ENCODE data around the gene TPCN2.
A peak's percentile ranks its signal among the peaks of the same experiment; 100 is the strongest.
"Not testable (repeated sequence)": the region's sequence is repeated elsewhere in the genome, so short reads cannot be mapped to it uniquely, and the experiment has no call there.

The TPCN2 gene

GRCh38 chr11:69048694-69049489, at the start of gene TPCN2:
Gene TPCN2 (plus strand): TSS chr11:69048932. CDS start chr11:69048998, 66 bp downstream.
- peak; percentile 96 for DNase-seq

GRCh38 chr11:68999093-68999747, 49.5 kb upstream of the TPCN2 start:
- DNase-seq: no peak

GRCh38 chr11:68999748-69000355, 48.9 kb upstream of the TPCN2 start:
- not testable (repeated sequence) for DNase-seq

- DNase-seq: no peak
Observed at GRCh38 chr11:69000391-69000790, 48.3 kb upstream of the TPCN2 start.

- no peak for DNase-seq
Observed at GRCh38 chr11:69000831-69001242, 47.9 kb upstream of the TPCN2 start.

GRCh38 chr11:69001243-69002081, 47.3 kb upstream of the TPCN2 start:
- no peak for DNase-seq

- no peak for DNase-seq
Observed at GRCh38 chr11:69002110-69002569, 46.6 kb upstream of the TPCN2 start.

GRCh38 chr11:69002570-69003231, 46.0 kb upstream of the TPCN2 start:
- DNase-seq: no peak

- DNase-seq: no peak
Observed at GRCh38 chr11:69003301-69003865, 45.3 kb upstream of the TPCN2 start.

GRCh38 chr11:69003866-69004367, 44.8 kb upstream of the TPCN2 start:
- no peak for DNase-seq

GRCh38 chr11:69004411-69005182, 44.1 kb upstream of the TPCN2 start:
- no peak for DNase-seq

GRCh38 chr11:69005183-69005630, 43.5 kb upstream of the TPCN2 start:
- no peak for DNase-seq

GRCh38 chr11:69005631-69006368, 42.9 kb upstream of the TPCN2 start:
- DNase-seq: no peak

- no peak for DNase-seq
Observed at GRCh38 chr11:69006816-69007215, 41.9 kb upstream of the TPCN2 start.

GRCh38 chr11:69007975-69008381, 40.8 kb upstream of the TPCN2 start:
- no peak for DNase-seq

- no peak for DNase-seq
Observed at GRCh38 chr11:69008737-69009440, 39.8 kb upstream of the TPCN2 start.

- no peak for DNase-seq
Observed at GRCh38 chr11:69009441-69010211, 39.1 kb upstream of the TPCN2 start.

GRCh38 chr11:69010361-69010891, 38.3 kb upstream of the TPCN2 start:
- DNase-seq: no peak
